GM12891 (cell line): ENCODE measurements around the gene CAMKV.

Experiments
- PAX5 ChIP-seq: IDR thresholded peaks from 2 replicates; pipeline ENCODE4 v1.6.1; 2011; ENCODE audit warnings: low read length, moderate library complexity, mild to moderate bottlenecking; ENCODE audit not compliant: insufficient read depth, severe bottlenecking
- POLR2A ChIP-seq: IDR thresholded peaks from 2 replicates; pipeline ENCODE4 v1.6.1; 2011; ENCODE audit warnings: low read depth, low read length, control low read depth
- POLR2AphosphoS5 ChIP-seq: IDR thresholded peaks from 2 replicates; pipeline ENCODE4 v1.6.1; 2011; ENCODE audit warnings: low read depth, low read length, control low read depth
- POU2F2 ChIP-seq: IDR thresholded peaks from 2 replicates; pipeline ENCODE4 v1.6.1; 2011; ENCODE audit warnings: low read depth, mild to moderate bottlenecking, control low read depth, low read length, moderate library complexity
- SPI1 ChIP-seq: IDR thresholded peaks from 2 replicates; pipeline ENCODE4 v1.6.1; 2011; ENCODE audit warnings: low read depth, low read length, control low read depth
- TAF1 ChIP-seq: IDR thresholded peaks from 2 replicates; pipeline ENCODE4 v1.6.1; 2011; ENCODE audit warnings: low read depth, low read length, control low read depth

DNA sequence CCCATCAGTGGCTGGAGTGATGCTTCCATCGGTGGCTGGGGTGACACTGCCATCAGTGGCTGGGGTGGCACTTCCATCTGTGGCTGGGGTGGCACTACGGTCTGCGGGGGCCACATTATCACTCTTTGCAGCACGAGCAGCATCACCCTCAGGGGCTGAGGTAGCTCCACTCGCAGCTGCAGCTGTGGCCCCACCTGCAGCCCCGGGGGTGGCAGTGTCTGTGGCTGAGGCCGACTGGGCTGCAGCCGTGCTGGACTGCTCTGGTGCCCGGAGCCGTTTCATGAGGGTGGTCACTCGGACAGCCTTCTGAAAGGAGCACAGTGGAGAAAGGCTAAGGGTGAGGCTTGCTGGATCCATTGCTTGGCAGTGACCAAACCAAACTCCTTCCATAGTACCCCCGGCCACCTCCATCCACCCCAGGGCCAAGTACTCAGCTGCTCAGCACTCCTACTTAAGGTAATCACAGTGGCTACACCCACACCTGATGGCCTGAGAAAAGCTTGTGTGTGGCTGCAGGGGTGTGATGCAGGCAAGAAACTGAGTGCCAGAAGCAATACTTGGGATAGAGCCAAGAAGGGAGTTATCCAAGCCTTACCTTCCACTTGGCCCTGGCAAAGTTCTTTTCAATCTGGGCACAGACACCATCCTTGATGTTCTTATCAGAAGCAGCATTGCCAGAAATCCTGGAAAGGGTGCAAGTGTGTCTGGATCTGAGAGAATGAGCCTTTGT lies 10.0 kb downstream of the CAMKV start:
- TF ChIP-seq POLR2A (no peak), POLR2AphosphoS5 (no peak), TAF1 (no peak), SPI1 (no peak), PAX5 (no peak), POU2F2 (no peak)
